Stimulated activated CD4-positive, alpha-beta T cell treated with anti-CD3 and anti-CD28 coated beads, Interleukin-4, amount 100 ng/mL, for 4 hours (primary cell): ENCODE results near the gene BCAS3.

ENCODE experiments used
- DNase-seq, 2 experiments: peaks; one replicate each; pipeline ENCODE4 v3.0.0-alpha.2; 2020

Gene BCAS3

GRCh38 chr17:61276806-61277205 lies 599.2 kb downstream of the BCAS3 start:
- no peak for DNase-seq

DNA sequence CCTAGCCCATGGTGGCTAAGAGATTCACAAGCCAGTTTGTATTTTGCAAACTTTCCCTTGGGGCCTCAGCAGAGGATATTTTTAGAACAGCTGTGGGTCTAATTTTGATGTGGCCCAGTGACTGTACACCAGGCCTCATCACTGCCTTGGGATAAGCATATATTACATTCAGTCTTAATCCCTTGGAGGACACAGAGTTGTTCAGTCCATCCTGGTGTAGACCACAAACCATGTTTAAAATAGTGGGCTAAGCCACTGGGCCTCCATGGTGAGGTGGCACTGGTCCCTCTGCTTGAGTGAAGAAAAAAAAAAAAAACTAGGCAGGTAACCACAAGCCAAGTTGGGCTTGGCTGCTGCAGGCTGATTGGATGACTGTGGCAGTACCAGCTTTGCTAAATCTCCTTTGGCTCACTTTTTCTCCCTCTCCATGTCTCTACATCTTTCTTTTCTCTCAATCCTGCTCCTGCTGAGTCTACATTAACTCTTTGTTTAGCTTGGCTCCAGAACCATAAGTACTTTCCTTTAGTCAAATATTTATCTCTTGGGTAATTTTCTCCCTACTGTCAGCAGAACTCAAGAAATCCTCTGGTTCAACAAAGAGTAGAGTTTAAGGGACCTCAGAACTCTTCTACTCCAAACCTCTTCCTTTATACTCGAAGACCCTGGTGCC lies 602.0 kb downstream of the BCAS3 start:
- DNase-seq, result no peak

DNA sequence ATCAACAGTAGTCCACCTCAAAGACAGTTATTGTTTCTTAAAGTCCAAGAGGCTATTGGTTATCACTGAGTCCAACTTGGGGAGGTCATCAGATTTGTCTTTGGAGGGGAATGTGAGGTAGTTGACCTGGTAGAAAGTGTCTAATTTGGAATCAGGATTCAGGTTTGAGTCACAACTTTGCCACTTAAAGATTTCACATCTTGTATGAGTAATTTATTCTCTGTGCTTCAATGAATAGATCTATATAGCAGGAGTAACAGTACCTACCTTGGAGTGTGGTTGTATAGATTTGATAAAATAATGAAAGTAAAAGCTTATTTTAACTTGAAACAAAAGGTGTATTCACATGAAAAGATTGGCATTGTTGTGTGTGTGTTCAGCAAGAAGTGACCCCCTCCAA lies 602.7 kb downstream of the BCAS3 start:
- no peak for DNase-seq

DNA sequence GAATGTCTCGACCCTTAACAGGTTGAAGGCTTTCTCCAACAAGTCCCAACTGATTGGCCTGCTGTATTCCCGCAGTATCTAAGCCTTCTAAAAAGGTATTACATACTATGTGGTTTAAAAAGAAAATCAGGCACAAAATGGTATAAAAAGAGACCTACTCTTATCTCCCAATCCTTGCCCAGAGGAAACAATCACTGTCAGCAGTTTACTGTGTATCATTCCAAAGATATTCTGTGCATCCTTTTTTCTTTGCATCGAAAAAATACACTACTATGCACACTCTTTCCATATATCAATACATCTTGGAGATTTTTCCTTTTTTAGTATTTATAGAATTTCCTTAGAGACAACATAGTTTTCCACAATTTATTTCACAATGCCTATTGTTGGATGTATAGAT lies 603.2 kb downstream of the BCAS3 start:
- no peak for DNase-seq

GRCh38 chr17:61282377-61282776 lies 604.7 kb downstream of the BCAS3 start:
- DNase-seq, result no peak

DNA sequence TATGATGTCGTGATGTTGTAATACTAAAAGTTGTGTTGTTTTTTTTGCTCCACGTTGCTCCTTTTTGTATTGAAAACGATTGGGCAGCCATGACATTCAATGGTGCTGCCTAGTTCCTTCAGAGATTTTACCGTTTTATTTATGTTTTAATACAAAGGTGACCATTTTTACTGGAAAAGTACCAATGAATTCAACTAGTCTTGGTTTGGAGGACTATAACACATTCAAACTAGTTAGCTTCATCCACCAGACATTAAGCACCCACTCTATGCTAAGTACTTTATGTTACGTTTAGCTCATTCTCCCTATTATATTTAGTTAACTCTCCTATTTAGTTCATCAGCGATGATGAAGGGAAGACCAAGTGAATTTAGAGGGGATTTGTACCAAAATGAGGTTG lies 605.4 kb downstream of the BCAS3 start:
- DNase-seq, result no peak

DNA sequence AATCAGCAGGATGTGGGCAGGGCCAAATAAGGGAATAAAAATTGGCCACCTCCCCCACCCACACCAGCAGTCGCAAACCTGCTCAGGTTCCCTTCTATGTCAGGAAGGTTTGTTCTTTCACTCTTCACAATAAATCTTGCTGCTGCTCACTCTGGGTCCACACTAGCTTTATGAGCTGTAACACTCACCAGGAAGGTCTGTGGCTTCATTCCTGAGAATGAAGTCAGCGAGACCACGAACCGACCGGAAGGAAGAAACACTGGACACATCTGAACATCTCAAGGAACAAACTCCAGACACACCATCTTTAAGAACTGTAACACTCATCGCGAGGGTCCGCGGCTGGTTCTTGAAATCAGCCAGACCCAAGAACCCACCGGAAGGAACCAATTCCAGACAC lies 606.5 kb downstream of the BCAS3 start:
- no peak for DNase-seq

DNA sequence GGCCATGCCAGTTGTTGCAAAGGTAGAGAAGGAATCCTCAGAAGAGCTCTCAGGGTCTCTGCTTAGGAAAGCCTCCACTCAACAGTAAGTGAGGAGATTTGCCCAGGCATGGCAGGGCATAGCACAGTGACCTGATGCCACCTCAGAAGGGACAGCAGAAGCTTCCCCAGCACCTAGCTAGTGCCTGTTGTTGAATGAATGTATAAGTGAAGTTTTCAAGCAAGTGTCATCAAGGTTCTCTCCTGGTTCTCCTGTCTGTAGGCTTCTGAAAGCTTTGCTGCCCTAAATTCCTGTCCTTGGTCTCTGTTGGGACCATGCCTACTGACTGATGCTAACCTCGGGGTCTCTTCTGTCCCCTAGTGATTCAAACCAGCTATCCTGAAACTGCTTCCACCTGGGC lies 607.1 kb downstream of the BCAS3 start:
- DNase-seq, result no peak

DNA sequence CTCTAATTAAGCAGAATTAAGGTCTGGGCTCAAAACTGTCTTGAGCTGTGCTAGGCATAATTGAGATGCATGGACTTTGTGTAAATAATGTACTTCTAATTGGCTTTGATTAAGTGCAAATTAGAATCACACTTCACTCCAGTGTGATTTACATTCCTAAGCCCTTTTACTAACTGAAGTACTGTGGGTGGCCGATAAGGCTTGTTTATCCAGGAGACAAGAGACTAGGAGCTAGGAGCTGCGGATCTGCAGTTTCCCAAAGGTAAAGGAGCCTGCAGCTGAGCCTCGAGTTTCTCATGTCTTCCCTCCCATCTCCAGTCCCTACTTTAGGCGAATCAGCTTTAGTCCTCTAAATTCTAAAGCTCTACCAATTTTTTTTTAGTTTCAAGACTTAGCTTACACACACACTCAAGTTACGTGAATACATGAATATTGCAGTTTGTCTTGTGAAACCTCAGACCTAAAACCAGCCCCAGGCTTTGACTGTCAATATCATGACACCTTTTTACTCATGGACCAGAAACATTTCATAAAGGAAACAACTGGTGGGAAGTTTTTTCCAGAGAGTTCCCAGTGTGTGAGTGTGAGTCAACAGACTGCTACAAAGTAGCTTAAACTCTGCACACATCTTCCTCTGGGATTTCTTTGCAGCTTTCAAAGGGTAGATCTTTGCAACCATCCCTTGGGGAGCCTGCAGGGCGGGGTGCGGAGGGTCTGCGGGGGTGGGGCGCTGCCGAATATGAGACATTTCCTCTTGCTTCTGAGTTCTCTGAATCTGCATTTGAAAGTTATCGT lies 608.1 kb downstream of the BCAS3 start:
- DNase-seq, result no peak

- no peak for DNase-seq
Measured at GRCh38 chr17:61286449-61286848, 608.8 kb downstream of the BCAS3 start.

DNA sequence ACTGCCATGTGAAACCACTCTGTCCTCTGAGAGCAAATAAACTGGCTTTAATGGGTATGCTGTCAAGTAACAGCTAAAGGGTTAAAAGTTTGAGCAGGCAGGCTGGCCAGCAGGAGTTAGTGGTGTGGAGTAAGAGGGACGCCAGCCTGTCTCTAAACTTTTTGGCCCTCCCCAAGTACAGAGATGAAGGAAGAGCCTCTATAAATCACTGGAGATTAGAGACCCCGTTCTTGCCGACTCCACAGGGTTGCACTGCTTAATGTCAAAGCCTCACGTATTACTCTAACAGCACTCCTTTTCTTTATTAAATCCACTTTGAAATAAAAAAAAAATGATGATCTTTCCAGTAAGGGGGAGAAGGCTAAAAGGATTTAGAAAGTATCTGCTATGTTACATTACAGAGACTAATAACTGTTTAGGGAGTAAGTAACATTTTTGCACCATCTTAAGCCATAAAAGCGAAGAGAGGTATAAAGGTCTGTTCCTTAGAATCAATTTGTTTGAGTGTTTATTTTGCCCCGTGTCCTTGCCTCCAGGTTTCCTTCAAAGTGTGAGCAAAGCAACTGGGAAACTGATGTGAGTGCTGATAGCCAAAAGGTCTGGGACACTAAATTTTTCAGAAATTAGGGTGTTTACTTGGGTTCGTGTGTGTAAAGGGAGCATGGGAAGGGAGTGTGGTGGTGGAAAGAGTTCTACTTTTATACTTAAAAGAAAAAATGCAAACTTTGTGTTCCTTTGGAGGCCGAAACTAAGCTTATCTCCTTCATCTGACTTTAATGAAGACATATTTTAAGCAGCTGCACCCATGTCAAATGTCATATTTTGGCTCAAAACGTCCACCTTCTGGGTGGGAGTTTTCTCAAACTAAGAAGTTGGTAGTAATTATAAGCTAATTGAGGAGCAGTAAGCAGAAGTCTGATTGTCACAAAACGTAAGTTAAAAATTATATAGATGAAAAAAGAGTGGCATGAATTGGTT lies 612.0 kb downstream of the BCAS3 start:
- no peak for DNase-seq

DNA sequence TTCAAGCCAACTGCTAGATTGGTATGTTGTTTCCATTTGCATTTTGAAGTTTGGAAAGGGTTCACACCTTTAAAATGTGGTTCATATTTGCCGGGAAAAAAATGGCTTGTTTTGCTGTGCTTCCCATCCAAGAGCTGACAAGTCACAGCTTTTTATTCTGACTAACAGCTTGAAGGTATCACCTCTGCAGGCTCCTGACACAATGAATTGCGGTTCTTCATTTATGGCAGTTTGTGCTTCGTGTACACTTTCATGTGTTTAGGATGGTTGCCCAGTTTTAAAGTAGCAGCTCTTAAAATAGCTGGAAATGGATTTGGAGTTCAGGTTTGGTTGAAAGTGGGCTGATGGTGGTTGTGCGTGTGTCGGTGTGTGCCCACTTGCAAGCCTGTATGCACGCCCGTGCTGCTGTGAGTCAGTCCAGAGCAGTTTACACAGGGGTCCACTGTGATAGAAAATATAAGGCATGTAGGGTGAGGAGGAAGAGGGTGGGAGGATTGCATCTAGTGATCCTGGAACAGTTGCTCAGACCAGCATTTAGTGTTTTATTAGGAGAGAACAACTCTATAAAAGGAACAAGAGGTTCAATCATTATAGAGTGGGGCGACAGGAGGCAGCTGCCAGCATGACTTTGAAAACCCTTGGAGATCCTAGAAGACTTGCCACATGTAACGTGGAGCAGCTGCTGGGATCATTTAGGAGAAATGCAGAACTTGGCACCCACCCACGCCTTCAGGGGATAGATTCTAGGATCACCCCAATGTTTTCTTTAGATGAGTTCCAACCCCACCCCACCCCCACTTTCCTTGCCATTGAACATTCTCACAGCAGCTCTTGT lies 614.0 kb downstream of the BCAS3 start:
- DNase-seq, result no peak

DNA sequence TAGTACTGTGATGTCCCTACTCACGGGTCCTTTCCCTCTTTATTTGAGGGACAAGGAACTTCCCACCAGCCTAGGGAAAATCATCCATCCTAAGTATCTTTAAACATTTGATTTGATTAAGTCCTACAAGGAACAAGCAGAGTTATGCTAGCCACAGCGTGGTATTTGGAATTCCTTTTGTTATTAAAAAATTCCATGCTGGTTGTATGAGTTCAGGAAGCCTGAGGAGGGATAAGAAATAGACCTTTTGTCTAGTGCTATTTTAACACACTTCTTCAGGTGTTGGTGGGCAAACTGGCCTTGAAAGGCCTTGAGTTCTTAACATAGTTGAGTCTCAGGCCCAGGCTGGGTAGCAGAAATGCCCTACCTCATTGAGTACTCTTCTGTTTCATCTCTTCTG lies 616.6 kb downstream of the BCAS3 start:
- no peak for DNase-seq

DNA sequence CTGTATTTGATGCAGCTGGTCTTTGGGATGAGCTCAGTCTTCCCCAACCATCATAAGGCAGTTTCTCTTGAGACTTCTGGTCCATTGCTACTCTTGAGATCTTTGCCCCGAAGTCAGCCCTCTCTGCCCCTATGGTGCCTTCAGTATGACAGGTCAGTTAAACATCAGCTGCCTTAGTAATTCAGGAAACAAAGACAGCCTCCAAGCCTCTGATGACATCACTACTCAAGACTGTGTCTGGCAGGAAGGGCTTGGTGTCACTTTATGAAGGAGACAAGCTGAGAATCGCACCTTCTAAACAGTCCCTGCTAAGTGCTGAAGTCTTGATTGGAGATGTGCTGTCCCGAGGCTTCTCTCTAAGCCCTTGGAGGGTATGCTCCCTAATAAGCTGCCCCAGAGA lies 617.1 kb downstream of the BCAS3 start:
- no peak for DNase-seq

DNA sequence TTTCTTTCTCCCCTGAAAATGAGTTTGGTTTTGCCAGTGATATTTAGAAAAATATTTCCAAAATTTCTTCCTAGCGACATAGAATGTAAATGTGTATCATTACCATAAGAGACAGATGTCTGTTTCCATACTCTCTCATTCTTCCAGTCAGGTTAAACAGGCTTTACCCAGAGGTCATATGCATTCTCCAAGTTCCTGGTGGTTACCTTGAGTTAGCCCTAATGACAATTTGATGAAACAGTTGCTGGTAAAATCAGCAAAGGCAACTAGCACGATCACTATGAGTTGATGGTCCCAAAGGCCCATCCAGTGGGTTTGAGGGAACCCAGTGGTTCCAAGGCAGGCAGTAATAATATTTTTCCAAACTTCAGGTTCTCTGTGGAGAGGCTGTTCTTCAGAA lies 618.4 kb downstream of the BCAS3 start:
- no peak for DNase-seq

GRCh38 chr17:61299517-61300513 lies 622.2 kb downstream of the BCAS3 start:
- DNase-seq, result no peak

DNA sequence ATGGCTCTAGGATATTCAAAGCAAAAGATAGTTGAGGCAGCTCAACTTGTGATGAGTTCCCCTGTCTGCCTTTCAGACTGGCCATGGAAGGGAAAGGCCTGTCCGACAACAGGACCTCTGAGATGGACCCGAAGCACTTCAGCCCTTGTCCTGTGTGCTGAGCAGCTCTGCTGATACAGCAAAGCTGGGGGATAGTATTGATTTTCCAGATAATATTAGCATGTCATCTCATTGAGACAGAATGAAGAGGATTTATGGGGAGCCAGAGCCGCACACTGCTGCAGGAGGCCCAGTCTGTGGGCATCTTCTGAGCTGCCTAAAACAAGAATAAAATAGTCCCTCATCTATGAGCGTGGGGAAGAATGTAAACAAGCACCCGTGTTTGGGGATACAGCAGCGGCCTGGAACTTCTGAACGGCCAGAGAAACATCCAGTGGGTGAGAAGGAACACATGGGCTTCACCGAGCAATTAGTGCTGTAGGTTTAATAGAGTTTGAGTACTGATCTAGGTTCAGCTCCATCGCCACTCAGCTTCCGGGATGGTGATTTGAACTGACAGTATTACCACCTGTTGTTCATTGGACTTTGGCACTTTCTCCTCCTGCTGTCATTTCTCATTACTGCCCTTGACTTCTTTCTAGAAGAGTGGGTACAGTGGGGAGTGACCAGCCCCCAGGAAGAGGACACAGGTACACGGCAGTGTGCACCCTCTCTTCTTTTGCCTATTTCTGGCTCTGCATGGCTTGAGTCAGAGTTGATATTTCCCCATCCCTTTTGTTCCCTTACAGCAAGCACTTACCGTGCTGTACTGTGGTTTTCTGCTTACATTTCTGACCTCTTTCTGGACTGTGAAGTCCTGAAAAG lies 625.5 kb downstream of the BCAS3 start:
- DNase-seq, result no peak

DNA sequence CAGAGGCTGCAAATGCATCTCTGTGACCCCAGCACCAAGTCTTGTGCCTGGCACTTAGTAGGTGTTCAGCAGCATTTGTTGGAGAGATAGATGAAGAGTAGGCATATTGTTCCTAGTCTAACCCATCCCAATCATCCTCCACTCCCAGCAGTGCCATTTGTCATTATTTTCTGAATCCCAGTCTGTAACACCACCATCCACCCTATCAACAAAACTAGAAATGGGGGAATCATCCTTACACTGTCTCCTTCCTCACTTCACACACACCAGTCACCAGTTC lies 626.1 kb downstream of the BCAS3 start:
- DNase-seq, result no peak

- no peak for DNase-seq
Measured at GRCh38 chr17:61305024-61305423, 627.4 kb downstream of the BCAS3 start.

GRCh38 chr17:61306003-61306402 lies 628.4 kb downstream of the BCAS3 start:
- DNase-seq, result no peak
